Bone marrow (tissue), 2 donors: ENCODE measurements around the gene FAM20B.
A peak's percentile ranks its signal among the peaks of the same experiment; 100 is the strongest.

Experiments
- DNase-seq, 2 donors: peaks; one replicate each; lab custom pipeline; 2025; lab: John Stamatoyannopoulos, UW

The FAM20B gene

GRCh38 chr1:179091691-179092165 is 66.0 kb downstream of the FAM20B start:
- no peak for DNase-seq

GRCh38 chr1:179092896-179093461 is 67.3 kb downstream of the FAM20B start:
- no peak for DNase-seq

GRCh38 chr1:179094818-179095217 is 69.1 kb downstream of the FAM20B start:
- no peak for DNase-seq

GRCh38 chr1:179095377-179095776 is 69.7 kb downstream of the FAM20B start:
- no peak for DNase-seq

- DNase-seq, result no peak
Observed at GRCh38 chr1:179095924-179096323, 70.2 kb downstream of the FAM20B start.

GRCh38 chr1:179099891-179100290 is 74.2 kb downstream of the FAM20B start:
- no peak for DNase-seq

- DNase-seq, result no peak
Observed at GRCh38 chr1:179101566-179101965, 75.9 kb downstream of the FAM20B start.

- no peak for DNase-seq
Observed at GRCh38 chr1:179103999-179104398, 78.3 kb downstream of the FAM20B start.

- no peak for DNase-seq
Observed at GRCh38 chr1:179104611-179105250, 79.0 kb downstream of the FAM20B start.

GRCh38 chr1:179105393-179105792 is 79.7 kb downstream of the FAM20B start:
- DNase-seq, result no peak

GRCh38 chr1:179107706-179108629 is 82.3 kb downstream of the FAM20B start:
- DNase-seq, result no peak

- DNase-seq, result no peak
Observed at GRCh38 chr1:179108644-179109043, 83.0 kb downstream of the FAM20B start.

- no peak for DNase-seq
Observed at GRCh38 chr1:179115181-179115580, 89.5 kb downstream of the FAM20B start.

GRCh38 chr1:179119513-179119912 is 93.8 kb downstream of the FAM20B start:
- no peak for DNase-seq

- DNase-seq, result no peak
Observed at GRCh38 chr1:179120736-179121135, 95.0 kb downstream of the FAM20B start.

- DNase-seq, result peak in 1 of 2 donors; percentile 38
Observed at GRCh38 chr1:179121159-179121938, 95.7 kb downstream of the FAM20B start.

GRCh38 chr1:179124873-179125272 is 99.2 kb downstream of the FAM20B start:
- DNase-seq, result no peak
